Measurements from ENCODE around the gene LRP1. TPM values are rescaled to one million over a fixed set of nuclear protein-coding genes. Genes with fewer than 3 reads are reported as not detected.

Gene LRP1
- total RNA-seq, 1 donor from 2014 or later, result 477 TPM

DNA sequence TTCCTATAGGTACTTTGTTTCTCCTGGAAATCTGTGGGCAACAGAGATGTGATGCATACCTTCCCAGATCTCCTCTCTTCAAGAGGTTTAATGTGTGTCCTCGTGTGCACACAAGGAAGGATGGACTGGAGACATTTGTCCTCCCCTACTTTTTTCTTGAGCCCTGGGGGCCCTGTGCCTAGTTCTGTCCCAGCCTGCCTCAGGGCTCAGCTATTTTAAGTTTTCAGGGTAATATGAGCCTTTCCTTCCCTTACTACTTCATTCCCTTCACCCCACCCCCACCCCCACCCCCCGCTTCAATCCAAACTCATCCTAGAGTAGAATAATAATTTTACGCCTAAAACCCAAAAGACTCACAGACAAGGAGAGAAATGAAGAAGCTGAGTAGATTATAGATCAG, 122.3 kb downstream of the LRP1 start:
- TF ChIP-seq POLR2AphosphoS5 (IDR thresholded peaks at IDR 0.05; ENCODE audit: insufficient read depth in 1 of 2, low read depth in 1 of 2), result no peak
- TF ChIP-seq POLR2A (IDR thresholded peaks at IDR 0.05), result no peak
- TF ChIP-seq, protein P1, sequence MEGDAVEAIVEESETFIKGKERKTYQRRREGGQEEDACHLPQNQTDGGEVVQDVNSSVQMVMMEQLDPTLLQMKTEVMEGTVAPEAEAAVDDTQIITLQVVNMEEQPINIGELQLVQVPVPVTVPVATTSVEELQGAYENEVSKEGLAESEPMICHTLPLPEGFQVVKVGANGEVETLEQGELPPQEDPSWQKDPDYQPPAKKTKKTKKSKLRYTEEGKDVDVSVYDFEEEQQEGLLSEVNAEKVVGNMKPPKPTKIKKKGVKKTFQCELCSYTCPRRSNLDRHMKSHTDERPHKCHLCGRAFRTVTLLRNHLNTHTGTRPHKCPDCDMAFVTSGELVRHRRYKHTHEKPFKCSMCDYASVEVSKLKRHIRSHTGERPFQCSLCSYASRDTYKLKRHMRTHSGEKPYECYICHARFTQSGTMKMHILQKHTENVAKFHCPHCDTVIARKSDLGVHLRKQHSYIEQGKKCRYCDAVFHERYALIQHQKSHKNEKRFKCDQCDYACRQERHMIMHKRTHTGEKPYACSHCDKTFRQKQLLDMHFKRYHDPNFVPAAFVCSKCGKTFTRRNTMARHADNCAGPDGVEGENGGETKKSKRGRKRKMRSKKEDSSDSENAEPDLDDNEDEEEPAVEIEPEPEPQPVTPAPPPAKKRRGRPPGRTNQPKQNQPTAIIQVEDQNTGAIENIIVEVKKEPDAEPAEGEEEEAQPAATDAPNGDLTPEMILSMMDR (IDR thresholded peaks at IDR 0.05), result no peak
- Histone ChIP-seq H3K4me3 (no peak overlapping the region), H3K36me3 (no peaks in the 10 kb centered on the region), H3K27ac (no peak overlapping the region), H3K4me1 (no peaks in the 10 kb centered on the region), H3K9me3 (no peaks in the 10 kb centered on the region), H3K27me3 (no peaks in the 10 kb centered on the region)
- intact Hi-C loops (cut with DNase I), result no loop called here
- no peak for DNase-seq (ENCODE audit: extremely low spot score in 2 of 2)

DNA sequence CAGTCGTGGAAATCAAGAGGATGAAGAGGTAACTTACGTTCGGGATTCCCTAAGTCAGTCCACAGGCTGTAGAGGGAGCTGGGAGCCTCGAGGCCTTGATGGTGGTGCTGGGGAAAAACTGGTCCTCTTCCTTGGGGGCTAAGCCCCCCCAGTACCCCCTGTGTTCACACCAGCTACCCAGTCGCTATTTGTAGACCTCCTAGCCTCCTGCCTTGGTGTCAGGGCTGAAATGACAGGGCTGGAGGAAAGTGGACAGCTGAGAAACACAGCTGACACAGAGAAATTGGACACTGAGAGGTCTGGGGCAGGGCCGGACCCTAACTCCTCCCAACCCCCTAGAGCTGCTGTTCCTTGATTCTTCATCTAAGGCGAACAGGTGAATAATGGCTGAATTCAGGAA, 122.7 kb downstream of the LRP1 start, which contains the start of gene STAC3:
TSS of gene STAC3 (minus strand) at position 232 of the 400 bp plus-strand sequence. CDS start 1,551 bp downstream, outside the sequence.
- H3K9me3 ChIP-seq, result no peaks in the 10 kb centered on the region
- H3K27ac ChIP-seq, result no peak within 1 kb of the TSS
- no peak for DNase-seq (ENCODE audit: extremely low spot score in 2 of 2)
- H3K4me3 ChIP-seq, result no peak within 1 kb of the TSS
- intact Hi-C loops (cut with DNase I), result no loop called here
- no peaks in the 10 kb centered on the region for H3K27me3 ChIP-seq
- no peaks in the 10 kb centered on the region for H3K4me1 ChIP-seq
- TF ChIP-seq POLR2AphosphoS5 (IDR thresholded peaks at IDR 0.05; ENCODE audit: insufficient read depth in 1 of 2, low read depth in 1 of 2) (no peak), POLR2A (IDR thresholded peaks at IDR 0.05) (no peak)
- TF ChIP-seq, protein P1 (IDR thresholded peaks at IDR 0.05), result no peak
- peaks cover 0 to under 1% of the 10 kb centered on the region in 2 donors for H3K36me3 ChIP-seq

DNA sequence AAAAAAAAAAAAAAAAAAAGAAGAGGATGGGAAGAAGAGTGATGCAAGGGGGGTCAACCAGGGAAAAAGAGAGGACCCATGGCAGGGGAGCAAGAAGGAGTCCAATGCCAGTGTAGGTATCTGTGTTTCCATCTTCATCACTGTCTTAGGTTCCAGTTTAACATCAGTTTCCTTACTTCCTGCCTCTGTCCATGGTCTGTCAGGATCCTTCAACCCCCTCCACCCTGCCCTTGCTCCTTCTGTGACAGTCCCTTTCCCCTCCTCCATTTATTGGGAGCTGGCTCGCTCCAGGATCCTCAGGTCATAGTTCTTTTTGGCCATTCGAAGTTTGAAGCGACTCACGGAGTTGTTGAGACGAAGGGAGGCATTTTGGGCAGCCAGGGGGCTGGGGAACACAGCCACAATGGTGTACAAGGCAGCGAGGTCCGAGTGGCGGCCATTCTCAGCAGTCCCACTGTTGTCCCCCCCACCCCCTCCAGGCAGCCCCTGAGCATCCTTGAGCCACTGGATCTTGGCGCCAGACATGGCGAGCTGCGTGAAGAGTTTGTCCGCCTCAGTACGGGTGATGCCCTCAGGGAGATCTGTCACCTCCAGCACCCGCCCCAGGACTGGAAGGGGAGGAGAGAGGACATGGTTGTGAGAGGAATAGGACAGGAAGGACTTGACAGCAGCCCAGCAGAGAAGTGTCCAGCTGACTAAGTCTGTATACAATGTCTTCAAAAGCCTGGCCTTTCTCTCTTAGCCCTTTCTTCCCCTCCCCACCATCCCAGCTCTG, 126.4 kb downstream of the LRP1 start:
- H3K27me3 ChIP-seq, result no peaks in the 10 kb centered on the region
- no peak overlapping the region for H3K27ac ChIP-seq
- H3K36me3 ChIP-seq, result peaks cover 0 to 36% of the 10 kb centered on the region in 2 donors
- no peak for TF ChIP-seq POLR2A (IDR thresholded peaks at IDR 0.05)
- TF ChIP-seq POLR2AphosphoS5 (IDR thresholded peaks at IDR 0.05; ENCODE audit: insufficient read depth in 1 of 2, low read depth in 1 of 2), result no peak
- TF ChIP-seq, protein P1 (IDR thresholded peaks at IDR 0.05), result no peak
- intact Hi-C loops (cut with DNase I), result loop anchor here (5.0 kb wide), 1 partner anchor 63 kb away; no protein-coding TSS in a partner anchor
- H3K4me1 ChIP-seq, result no peaks in the 10 kb centered on the region
- DNase-seq (ENCODE audit: extremely low spot score in 2 of 2), result no peak
- no peaks in the 10 kb centered on the region for H3K9me3 ChIP-seq
- no peak overlapping the region for H3K4me3 ChIP-seq

DNA sequence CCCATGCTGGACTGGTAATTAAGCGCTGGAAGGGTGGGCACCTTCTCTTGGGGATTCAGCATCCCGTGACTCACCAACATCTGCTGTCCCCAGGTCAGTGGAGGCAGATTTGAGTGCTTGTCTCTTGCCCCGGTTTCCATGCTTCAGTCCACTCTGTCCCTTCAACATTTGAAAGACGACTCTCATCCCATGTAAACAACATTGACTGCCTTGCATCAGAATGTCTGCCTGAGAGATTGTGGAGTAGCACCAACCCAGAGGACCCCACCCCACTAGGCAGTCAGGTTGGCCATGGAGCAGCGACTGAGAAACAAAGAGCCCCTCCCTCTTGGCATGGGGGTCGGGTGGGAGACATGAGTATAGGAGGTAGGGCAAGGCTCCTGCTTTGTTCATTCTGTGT, 127.6 kb downstream of the LRP1 start:
- H3K36me3 ChIP-seq, result peaks cover 0 to 46% of the 10 kb centered on the region in 2 donors
- intact Hi-C loops (cut with DNase I), result loop anchor here (5.0 kb wide), 1 partner anchor 61 kb away; no protein-coding TSS in a partner anchor
- TF ChIP-seq, protein P1 (IDR thresholded peaks at IDR 0.05), result no peak
- TF ChIP-seq POLR2AphosphoS5 (IDR thresholded peaks at IDR 0.05; ENCODE audit: insufficient read depth in 1 of 2, low read depth in 1 of 2) (no peak), POLR2A (IDR thresholded peaks at IDR 0.05) (no peak)
- no peak overlapping the region for H3K27ac ChIP-seq
- no peaks in the 10 kb centered on the region for H3K27me3 ChIP-seq
- no peaks in the 10 kb centered on the region for H3K4me1 ChIP-seq
- H3K4me3 ChIP-seq, result no peak overlapping the region
- no peaks in the 10 kb centered on the region for H3K9me3 ChIP-seq
- no peak for DNase-seq (ENCODE audit: extremely low spot score in 2 of 2)

All from vagina (tissue), 2 donors.